Mucosa of rectum (tissue), 2 donors: ENCODE results near the gene APOBEC3A.

Source experiments
- H3K27ac ChIP-seq, 2 donors: one replicate each; pipeline ENCODE4 v1.7.0; 2013; ENCODE audit warnings: inconsistent platforms in 2 of 2, low read depth in 2 of 2, low read length in 2 of 2
- H3K27me3 ChIP-seq, 2 donors: one replicate each; pipeline ENCODE4 v1.7.0; 2013; ENCODE audit warnings: low read length in 2 of 2; ENCODE audit not compliant: control insufficient read depth in 2 of 2, insufficient read depth in 2 of 2
- H3K36me3 ChIP-seq, 2 donors: one replicate each; pipeline ENCODE4 v1.7.0; 2013; ENCODE audit warnings: low read length in 2 of 2; ENCODE audit not compliant: control insufficient read depth in 2 of 2, insufficient read depth in 2 of 2
- H3K4me1 ChIP-seq, 2 donors: one replicate each; pipeline ENCODE4 v1.7.0; 2013; ENCODE audit warnings: low read length in 2 of 2, mild to moderate bottlenecking in 1 of 2; ENCODE audit not compliant: control insufficient read depth in 2 of 2, insufficient read depth in 2 of 2
- H3K4me3 ChIP-seq, 2 donors: one replicate each; pipeline ENCODE4 v1.7.0; 2013; ENCODE audit warnings: low read length in 2 of 2
- H3K9ac ChIP-seq, 2 donors: one replicate each; pipeline ENCODE4 v1.7.0; 2013; ENCODE audit warnings: low read length in 2 of 2, low read depth in 1 of 2, mild to moderate bottlenecking in 1 of 2
- H3K9me3 ChIP-seq, 2 donors: one replicate each; pipeline ENCODE4 v1.7.0; 2013; ENCODE audit warnings: low read length in 2 of 2; ENCODE audit not compliant: control insufficient read depth in 2 of 2
- donor health status: healthy.
- donor health status: Normal muscosa, but diverticular disease.

APOBEC3A gene

GRCh38 chr22:38927033-38927781 lies 30.2 kb upstream of the APOBEC3A start:
- Histone ChIP-seq H3K27ac (peak overlapping the region; percentile 3 to 48), H3K4me3 (peak overlapping the region; percentile 48 to 71), H3K9me3 (no peaks in the 10 kb centered on the region)

GRCh38 chr22:38930512-38930911 lies 26.9 kb upstream of the APOBEC3A start:
- Histone ChIP-seq H3K9ac (no peak overlapping the region), H3K27ac (no peak overlapping the region), H3K27me3 (no peaks in the 10 kb centered on the region), H3K36me3 (no peaks in the 10 kb centered on the region), H3K9me3 (no peaks in the 10 kb centered on the region), H3K4me3 (no peak overlapping the region), H3K4me1 (peaks cover 11 to 22% of the 10 kb centered on the region in 2 donors)

More at GRCh38 chr22:38927033-38927781, 30.2 kb upstream of the APOBEC3A start:
- Histone ChIP-seq H3K4me1 (peaks cover 33 to 36% of the 10 kb centered on the region in 2 donors), H3K9ac (peak overlapping the region; percentile 36 to 41), H3K27me3 (no peaks in the 10 kb centered on the region), H3K36me3 (no peaks in the 10 kb centered on the region)

DNA sequence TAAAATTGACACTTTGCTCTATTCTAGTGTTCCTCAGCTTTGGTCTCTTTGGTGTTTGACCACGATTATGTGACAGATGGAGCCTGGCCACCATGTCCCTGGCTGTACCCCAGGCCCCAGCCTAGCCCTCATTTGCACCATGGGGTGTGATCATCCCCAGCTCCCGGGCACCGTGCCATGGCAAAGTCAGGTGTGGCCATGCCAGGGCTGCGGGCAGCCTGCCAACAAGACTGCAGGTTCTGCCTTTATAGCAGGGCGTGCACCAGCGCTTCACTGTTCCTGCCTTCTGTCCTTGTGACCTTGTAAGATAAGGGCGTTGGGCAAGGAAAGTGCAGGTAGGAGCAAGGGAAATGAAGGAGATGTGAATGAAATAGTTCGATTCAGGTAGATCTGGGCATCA lies 22.4 kb upstream of the APOBEC3A start:
- Histone ChIP-seq H3K4me1 (peaks cover 10 to 30% of the 10 kb centered on the region in 2 donors), H3K36me3 (no peaks in the 10 kb centered on the region), H3K9me3 (no peaks in the 10 kb centered on the region), H3K4me3 (peak overlapping the region in 1 of 2 donors; percentile 37), H3K27ac (peak overlapping the region; percentile 77 to 80), H3K9ac (peak overlapping the region; percentile 24), H3K27me3 (no peaks in the 10 kb centered on the region)

DNA sequence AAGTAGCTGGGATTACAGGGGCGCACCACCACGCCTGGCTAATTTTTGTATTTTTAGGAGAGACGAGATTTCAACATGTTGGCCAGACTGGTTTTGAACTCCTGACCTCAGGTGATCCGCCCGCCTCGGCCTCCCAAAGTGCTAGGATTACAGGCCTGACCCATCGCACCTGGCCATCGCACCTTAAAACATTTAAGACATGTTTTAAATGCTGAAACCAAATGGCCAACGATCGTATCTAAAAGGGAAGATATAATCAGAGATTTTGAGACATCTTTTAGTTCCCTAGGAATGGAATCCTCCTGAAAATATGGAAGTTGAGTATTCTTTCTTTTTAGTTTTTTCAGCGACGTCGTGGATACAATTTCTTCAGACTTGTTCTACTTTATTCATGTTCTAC lies 21.8 kb upstream of the APOBEC3A start:
- no peak overlapping the region for H3K4me3 ChIP-seq
- H3K27me3 ChIP-seq, result no peaks in the 10 kb centered on the region
- no peaks in the 10 kb centered on the region for H3K9me3 ChIP-seq
- H3K9ac ChIP-seq, result no peak overlapping the region
- peak overlapping the region; percentile 77 to 80 for H3K27ac ChIP-seq
- H3K4me1 ChIP-seq, result peaks cover 10 to 30% of the 10 kb centered on the region in 2 donors
- no peaks in the 10 kb centered on the region for H3K36me3 ChIP-seq

- H3K4me3 ChIP-seq, result no peak overlapping the region
- peaks cover 0 to under 1% of the 10 kb centered on the region in 2 donors for H3K27me3 ChIP-seq
- H3K27ac ChIP-seq, result no peak overlapping the region
- no peak overlapping the region for H3K9ac ChIP-seq
- peaks cover 10 to 30% of the 10 kb centered on the region in 2 donors for H3K4me1 ChIP-seq
- H3K9me3 ChIP-seq, result no peaks in the 10 kb centered on the region
- no peaks in the 10 kb centered on the region for H3K36me3 ChIP-seq
Observed at GRCh38 chr22:38936562-38936961, 20.8 kb upstream of the APOBEC3A start.

DNA sequence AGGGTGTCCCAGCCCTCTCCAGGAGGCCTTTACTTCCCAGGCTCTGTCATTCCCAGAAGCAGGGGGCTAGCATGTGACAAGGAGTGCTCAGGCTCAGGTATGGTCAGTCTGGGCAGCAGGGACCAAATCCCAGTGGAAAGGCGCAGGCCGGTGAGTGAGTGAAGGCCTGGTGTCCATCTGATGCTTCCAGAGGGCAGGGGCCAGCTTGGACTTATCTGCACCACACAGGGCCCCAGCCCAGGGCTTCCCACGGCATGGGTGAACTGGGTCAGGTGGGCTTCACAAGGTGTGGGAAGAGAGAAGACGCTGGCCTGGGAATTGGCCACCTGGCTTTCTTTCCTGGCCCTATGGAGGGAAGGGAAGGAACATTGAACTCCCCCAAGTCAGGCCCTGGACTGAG lies 20.4 kb upstream of the APOBEC3A start:
- Histone ChIP-seq H3K27ac (no peak overlapping the region), H3K36me3 (no peaks in the 10 kb centered on the region), H3K9ac (no peak overlapping the region), H3K4me3 (no peak overlapping the region), H3K4me1 (peaks cover 10 to 30% of the 10 kb centered on the region in 2 donors), H3K27me3 (peaks cover 0 to 3% of the 10 kb centered on the region in 2 donors), H3K9me3 (no peaks in the 10 kb centered on the region)

DNA sequence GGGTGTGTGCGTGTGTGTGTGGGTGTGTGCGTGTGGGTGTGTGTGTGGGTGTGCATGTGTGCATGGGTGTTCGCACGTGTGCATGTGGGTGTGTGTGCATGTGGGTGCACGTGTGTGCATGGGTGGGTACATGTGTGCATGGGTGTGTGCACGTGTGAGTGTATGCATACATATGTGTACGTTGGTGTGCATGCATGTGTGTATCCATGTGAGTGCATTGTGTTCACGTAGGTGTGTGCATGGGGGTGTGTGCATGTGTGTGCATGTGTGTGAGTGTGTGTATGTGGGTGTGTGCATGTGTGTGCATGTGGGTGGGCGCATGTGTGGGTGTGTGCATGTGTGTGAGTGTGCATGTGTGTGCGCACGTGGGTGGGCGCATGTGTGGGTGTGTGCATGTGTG lies 19.9 kb upstream of the APOBEC3A start:
- Histone ChIP-seq H3K27me3 (peaks cover 0 to 3% of the 10 kb centered on the region in 2 donors), H3K27ac (no peak overlapping the region), H3K4me1 (peaks cover 10 to 30% of the 10 kb centered on the region in 2 donors), H3K36me3 (no peaks in the 10 kb centered on the region), H3K9me3 (no peaks in the 10 kb centered on the region), H3K4me3 (no peak overlapping the region), H3K9ac (no peak overlapping the region)

- H3K36me3 ChIP-seq, result no peaks in the 10 kb centered on the region
- no peak overlapping the region for H3K9ac ChIP-seq
- H3K4me3 ChIP-seq, result no peak overlapping the region
- peaks cover 10 to 30% of the 10 kb centered on the region in 2 donors for H3K4me1 ChIP-seq
- H3K9me3 ChIP-seq, result no peaks in the 10 kb centered on the region
- H3K27ac ChIP-seq, result no peak overlapping the region
- peaks cover 0 to 8% of the 10 kb centered on the region in 2 donors for H3K27me3 ChIP-seq
Observed at GRCh38 chr22:38938221-38938620, 19.2 kb upstream of the APOBEC3A start.

DNA sequence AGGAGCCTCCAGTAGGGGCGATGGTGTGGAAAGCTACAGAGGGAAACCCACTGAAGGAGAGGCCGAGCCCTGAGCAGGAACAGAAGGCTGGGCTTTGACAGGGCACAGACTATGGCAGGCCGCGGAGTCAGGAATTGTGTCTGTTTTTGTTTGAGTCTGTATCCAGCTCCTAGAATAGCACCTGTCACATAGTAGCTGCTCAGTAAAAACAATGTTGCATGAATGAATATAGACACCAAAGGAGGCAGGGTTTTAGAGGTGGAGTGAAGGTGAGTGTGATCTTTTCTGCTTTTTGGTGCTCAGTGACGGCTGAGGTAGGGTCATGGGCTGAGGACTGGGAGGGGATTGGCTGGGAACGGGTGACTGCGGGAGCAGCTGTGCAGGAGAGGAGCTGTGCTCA lies 18.5 kb upstream of the APOBEC3A start:
- Histone ChIP-seq H3K4me3 (no peak overlapping the region), H3K9me3 (no peaks in the 10 kb centered on the region), H3K36me3 (no peaks in the 10 kb centered on the region), H3K27ac (no peak overlapping the region), H3K9ac (no peak overlapping the region), H3K27me3 (peaks cover 0 to 13% of the 10 kb centered on the region in 2 donors), H3K4me1 (peaks cover 11 to 31% of the 10 kb centered on the region in 2 donors)

DNA sequence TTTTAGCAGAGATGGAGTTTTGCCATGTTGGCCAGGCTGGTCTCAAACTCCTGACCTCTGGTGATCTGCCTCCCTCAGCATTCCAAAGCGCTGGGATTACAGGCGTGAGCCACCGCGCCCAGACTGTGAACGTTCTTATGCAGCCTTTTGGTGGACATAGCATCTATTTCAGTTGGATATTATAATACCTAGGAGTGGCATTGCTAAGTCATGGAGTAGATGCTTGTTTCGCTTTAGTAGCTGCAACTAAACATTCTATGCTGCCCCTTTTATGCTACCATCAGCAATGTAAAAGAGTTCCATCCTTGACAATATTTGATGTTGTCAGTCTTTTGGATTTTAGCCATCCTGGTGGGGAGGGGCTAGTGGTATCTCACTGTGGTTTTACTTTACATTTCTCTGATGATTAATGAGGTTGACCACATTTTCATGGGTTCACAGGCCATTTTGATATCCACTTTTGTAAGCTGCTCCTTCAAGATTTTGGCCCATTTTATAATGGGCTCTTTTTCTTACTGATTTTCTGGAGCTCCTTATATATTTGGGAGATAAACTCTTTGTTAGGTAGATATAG lies 16.5 kb upstream of the APOBEC3A start:
- no peak overlapping the region for H3K4me3 ChIP-seq
- peaks cover 3 to 19% of the 10 kb centered on the region in 2 donors for H3K27me3 ChIP-seq
- H3K36me3 ChIP-seq, result no peaks in the 10 kb centered on the region
- peaks cover 9 to 13% of the 10 kb centered on the region in 2 donors for H3K4me1 ChIP-seq
- no peak overlapping the region for H3K27ac ChIP-seq
- no peaks in the 10 kb centered on the region for H3K9me3 ChIP-seq
- no peak overlapping the region for H3K9ac ChIP-seq
